AG08395 (cell line): ENCODE data around the gene MLC1.
"Not testable (repeated sequence)": the region's sequence is repeated elsewhere in the genome, so short reads cannot be mapped to it uniquely, and the experiment has no call there.

Source experiments
- DNase-seq: peaks from one replicate; pipeline ENCODE4 v3.0.0; 2012; ENCODE audit warnings: mixed read lengths, low spot score

Gene MLC1

DNA sequence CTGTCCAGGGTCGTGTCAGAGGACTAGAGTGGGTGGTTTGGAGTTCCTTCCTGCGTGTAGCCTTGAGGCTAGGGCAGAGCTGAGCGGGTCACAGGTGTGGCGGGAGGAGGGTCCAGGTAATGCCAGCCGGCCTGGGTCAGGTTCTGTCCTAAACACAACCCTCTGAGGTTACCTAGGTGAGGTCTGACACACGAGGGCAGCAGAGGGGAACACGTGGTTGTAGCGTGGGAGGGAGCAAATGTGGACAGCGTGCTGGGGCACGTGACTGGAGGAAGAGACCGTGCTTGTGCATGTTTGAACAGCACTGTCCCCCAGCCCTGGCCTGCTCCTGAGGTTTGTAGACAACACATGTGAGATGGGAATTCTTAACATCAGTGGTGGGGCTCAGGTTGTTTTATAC lies 17.7 kb upstream of the MLC1 start:
- DNase-seq, result no peak

DNA sequence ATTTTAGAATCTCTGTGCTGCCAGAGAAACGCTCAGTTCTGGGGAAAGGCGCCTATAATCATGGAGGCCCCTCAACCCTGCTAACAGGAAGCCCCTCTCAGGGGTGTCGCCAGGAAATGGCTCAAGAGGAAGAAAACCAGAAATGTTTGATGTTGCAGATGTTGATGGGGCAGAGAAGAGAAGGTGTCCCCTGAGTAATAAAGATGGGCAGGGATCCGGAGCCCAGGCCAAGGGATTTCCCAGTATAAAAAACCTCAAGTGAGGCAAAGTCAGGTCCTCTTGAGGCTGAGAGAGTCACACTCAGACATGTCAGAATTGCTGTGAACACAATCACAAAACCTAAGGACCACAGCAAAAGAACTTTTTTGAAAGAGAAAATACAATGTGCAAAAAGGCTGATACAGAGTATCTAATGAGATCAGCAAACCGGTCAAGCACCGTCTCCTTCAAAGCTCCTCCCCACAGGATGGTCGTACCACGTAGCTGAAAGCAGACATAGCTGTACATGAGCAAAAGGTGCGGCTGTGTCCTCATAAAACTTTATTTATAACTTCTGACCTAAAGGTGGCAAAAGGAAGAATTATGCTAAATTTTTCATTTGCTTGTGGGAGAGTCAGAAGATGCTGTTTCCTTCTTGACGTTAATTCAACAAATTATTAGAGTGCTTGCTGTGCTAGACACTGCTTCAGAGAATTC lies 16.8 kb upstream of the MLC1 start:
- DNase-seq, result no peak

DNA sequence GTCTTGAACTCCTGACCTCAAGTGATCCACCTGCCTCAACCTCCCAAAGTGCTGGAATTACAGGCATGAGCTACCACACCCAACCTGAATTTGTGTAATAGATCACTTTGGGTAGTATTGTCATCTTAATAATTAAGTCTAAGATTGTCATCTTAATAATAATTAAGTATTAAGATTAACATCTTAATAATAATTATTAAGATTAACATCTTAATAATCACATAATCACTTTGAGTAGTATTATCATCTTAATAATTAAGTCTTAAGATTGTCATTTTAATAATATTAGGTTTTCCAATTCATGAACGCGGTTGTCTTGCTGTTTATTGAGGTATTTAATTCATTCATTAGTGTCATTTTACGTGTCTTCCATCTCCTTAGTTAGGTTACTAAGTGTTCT lies 12.8 kb upstream of the MLC1 start:
- DNase-seq, result no peak

DNA sequence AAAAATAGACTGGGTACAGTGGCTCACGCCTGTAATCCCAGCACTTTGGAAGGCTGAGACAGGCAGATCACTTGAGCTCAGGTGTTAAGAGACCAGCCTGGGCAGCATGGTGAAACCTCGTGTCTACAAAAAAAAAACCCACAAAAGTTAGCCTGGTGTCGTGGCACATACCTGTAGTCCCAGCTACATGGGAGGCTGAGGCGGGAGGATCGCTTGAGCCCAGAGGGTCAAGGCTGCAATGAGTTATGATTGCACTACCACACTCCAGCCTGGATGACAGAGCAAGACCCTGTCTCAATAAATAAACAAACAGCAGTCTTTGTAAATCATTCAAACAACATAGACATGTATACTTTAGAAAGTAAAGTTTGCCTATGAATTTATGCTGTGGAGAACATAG lies 7.1 kb upstream of the MLC1 start:
- no peak for DNase-seq

DNA sequence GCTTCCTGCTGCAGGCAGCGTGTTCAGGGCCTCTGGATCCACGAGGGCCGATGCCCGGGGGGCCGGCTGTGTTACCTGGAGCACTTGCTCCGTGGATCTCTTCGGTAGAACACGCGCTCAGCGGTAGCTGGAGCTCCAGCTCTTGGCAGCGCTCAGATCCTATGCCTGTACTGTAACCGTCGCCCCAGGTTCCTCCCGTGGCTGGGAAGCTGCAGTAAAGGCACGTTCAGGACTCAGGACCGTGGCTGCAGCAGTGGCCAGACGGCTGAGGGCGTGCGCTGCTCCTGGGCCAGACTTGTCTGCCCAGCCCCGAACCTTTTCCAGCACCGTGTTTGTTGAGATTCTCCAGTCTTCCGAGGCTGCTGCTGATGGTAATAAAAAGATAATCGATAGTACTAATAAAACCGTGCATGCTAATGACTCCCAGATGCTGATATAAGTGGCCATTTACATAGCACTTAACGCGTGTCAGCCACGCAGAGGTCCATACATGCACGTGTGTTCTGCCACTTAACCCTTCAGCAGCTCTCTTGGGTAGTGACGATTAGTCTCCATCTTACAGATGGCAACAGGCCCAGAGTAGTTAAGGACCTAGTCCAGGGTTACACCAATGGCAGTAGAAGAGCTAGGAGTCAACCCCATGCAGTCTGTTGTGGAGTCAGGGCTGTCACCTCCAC lies 6.0 kb upstream of the MLC1 start:
- no peak for DNase-seq

DNA sequence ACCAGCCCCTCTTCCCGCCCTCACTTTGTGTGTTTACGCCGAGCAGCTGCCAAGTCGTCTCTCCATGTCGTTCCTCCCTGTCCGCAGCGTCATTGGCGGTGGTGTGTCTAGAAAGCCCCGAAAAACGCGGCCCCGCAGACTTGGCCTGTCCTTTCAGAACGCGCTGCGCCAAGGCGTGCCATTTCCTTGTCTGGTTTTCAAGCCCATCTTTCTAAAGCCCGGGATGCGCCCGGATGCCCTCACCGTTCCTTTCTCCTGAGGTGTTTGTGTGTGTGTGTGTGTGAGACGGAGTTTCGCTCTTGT lies 5.1 kb upstream of the MLC1 start:
- DNase-seq, result no peak

DNA sequence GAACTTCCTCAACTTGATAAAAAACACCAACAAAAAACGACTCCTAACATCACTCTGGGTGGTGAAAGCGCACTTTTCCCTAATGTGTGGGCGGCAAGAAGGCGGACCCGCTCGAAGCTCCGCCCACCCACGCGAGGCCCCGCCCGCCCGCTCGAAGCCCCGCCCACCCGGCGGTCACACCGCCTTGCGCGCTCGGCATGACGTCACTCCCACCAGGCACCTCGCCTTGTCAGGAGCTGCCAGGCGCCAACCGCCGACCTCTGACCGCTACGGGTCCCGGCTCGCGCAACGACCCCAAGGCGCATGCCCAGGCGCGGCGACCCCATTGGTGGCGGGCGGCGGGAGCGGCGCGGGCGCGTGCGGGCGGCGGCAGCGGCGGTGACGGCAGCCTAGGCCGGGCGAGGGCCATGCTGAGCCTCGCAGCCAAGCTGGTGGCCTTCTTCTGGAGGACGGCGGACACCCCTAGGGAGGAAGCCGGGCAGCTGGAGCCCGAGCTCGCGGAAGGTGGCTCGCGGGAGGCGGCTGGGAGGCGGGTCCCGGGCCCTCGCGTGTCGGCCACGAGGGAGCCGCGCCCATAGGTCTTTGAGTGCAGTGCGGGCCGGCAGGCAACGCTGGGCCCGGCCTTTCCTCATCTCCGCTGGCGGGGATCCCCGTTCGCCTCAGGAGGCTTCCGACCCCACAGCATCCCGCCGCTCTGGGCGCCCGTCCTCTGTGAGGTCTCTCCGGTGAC lies 4.6 kb upstream of the MLC1 start, which contains the start of gene MOV10L1:
MOV10L1 (plus strand) TSS at position 325 of the 730 bp plus-strand sequence; CDS start at position 408, 83 bp downstream.
- no peak for DNase-seq

DNA sequence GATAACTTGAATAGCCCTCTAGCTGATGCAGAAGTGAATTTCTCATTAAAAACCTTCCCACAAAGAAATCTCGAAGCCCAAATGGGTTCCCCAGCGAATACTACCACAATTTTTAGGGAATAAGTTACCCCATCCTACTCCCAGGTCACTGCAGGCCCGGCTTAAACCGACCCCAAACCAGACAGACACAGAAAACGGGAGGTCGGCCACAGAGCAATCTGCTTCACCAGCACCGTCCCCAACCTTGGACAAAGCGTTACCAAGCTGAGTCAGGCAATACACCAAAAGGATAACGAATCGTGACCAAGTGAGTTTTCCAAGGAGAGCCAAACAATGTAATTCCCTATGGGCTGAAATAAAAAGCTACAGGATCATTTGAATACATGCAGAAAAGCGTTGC lies 4.0 kb upstream of the MLC1 start:
- DNase-seq, result no peak

DNA sequence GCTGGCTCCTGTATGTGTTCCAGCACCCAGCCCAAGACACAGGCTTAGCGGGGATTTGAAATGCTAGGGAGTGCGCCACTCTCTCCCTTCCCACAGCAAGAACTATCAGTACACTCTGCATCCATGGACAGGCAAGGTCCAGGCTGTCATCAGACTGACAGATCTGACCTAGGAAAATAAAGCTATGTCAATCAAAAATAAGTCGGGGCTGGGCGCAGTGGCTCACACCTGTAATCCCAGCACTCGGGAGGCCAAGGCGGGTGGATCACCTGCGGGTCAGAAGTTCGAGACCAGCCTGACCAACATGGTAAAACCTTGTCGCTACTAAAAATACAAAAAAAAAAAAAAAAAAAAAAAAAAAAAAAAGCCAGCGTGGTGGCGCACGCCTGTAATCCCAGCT lies 2.9 kb upstream of the MLC1 start:
- DNase-seq, result no peak

DNA sequence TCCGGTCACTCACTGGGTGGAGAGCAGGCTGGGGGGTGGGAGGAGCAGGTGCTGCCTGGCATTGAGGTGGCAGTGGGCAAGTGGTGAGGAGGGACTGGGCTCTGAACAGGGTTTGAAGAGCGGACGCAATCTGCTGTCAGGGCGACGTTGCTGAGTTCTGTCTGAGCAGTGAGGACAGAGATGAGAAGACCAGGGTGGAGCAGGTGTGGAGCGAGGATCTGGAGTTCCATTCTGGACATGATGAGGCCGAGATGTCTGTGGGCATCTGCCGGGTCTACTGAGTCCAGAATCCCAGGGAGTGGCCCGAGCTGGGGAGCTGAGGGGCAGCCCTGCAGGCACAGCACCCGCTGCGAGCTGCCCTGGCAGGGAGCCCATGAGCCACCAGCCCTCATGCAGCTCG lies 2.4 kb upstream of the MLC1 start:
- no peak for DNase-seq

DNA sequence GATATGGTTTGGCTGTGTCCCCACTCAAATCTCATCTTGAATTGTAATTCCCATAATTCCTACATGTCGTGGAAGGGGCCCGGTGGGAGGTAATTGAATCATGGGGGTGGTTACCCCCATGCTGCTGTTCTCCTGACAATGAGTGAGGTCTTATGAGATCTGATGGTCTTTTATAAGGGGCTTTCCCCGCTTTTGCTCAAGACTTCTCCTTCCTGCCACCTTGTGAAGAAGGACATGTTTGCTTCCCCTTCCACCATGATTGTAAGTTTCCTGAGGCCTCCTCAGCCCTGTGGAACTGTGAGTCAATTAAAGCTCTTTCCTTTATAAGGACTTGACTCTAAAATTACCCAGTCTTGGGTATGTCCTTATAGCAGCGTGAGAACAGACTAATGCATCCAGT lies 1.7 kb upstream of the MLC1 start:
- DNase-seq, result not testable (repeated sequence)

DNA sequence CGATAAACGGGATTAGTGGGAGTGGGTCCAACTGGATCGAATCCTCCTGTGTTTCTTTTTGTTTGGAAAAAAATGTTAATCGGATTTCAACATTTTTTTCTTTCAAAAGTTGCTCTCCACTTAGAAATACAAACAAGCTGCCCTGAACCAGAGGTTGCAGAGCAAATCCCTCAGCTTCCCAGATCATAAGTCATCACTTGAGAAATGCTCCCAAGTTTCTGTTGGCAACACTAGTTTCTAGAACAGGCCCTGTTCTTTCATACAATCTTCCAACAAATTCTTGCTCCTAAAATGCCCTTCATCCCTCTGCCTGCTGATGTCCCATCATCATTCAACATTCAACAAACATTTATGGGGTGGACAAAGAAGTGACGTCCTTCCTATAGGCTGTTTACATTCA lies 1.3 kb upstream of the MLC1 start:
- peak; percentile 39 for DNase-seq

DNA sequence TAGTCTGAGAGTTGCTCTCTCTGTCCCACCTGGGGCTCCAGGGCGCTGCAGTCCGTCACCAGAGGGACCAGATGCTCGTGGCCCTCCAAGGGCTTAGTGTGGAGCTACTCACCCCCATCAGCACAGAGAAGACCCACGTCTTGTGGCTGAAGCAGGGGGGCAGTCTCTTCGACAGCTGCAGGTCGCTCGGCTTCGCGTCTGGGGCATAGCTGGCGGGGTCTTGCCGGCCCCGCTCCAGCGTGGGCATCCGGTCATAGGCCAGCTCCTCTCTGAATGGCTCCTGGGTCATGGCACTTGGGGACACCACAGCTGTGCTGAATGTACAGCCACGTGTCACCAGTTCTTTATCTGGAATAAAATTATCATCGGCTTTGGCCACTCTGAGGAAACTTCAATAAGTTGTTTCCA lies 608 bp downstream of the MLC1 start:
- no peak for DNase-seq

DNA sequence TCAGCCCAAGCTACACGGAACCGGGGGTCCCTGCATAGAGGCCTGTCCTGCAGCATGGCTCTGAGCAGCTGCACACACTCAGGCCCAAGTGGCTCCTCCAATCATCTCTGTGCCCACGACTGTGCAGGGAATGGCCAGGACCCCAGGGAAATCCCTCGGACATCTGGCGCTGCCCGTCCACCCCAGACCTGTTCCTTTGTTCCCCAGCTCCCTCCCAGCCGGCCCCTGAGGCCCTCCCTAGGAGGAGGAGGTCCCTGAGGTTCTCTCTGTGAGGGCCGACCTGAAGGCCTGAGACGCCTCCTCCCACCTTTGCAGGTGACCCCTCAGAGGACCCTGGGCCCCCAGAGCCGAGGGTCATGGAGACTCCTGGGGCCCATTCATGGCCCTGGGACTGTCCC lies 1.1 kb downstream of the MLC1 start:
- no peak for DNase-seq

DNA sequence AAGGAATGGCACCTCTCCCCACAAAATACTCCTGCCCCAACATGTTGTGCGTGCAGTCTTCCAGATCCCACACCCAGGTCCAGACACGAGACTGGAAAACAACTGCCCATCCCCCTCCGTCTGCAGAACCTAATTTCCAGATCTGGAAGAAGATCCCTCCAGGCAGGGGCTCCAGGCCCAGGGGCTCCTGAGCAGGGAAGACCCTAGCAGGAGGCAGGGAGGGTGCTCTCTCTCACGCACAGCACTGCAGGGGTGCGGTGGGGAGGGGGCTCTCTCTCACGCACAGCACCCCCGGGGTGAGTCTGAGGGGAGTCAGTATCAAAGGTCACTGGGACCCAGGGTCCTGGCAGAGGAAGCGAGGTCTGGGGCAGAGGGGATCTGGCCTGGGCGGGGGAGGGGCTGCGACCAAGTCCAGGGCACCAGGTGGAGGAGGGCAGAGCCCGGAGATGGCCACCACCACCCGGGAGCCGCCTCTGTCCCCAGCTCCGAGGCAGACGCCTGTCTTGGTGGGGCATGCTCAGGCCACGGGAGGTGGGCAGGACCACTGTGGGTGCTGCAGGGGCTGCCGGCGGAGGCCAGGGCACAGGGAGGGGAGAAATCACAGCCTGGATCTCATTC lies 1.7 kb downstream of the MLC1 start:
- no peak for DNase-seq

DNA sequence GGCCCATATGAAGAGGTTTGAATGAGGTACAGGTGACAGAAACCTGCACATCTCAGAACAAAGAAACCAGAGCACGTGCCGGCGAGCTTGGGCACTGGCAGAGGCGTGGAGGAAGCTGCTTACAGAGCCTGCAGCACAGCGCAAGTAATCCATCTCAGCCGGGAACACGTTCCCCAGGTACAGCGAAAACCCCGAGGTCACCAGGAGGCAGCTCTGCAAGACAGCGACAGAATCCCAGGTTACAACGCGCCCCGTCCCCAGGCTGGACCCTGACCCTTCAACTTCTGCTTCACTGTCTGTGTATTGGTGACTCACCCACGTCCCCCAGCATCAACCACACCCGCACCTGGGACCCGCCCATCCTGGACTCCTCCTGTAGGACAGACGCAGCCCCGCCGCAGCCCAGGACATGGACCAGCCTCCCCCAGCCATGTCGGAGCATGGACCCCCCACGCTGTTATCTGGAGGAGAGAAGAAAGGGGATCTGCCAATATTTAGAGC lies 2.2 kb downstream of the MLC1 start:
- DNase-seq, result no peak

DNA sequence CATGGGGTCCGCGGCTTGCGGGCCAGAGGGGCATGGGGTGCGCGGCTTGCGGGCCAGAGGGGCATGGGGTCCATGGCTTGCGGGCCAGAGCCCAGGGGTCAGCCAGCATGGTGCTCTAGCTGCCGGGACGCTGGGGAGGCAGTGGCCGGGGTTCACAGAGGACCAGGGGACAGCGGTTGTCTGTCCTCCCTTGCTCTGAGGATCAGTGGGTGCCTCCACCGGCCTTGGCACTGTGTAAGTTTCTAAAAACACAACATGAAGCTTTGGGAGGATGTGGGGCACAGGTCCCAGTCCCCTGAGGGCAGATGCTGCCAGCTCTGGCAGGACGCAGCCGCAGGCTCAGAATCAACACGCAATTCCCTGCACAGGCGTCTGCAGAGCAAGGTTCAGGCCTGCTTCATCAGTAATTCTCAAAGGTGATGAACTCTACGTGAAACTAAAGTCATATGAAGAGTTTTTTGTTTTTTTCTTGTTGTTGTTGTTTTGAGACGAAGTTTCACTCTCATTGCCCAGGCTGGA lies 3.0 kb downstream of the MLC1 start:
- no peak for DNase-seq

DNA sequence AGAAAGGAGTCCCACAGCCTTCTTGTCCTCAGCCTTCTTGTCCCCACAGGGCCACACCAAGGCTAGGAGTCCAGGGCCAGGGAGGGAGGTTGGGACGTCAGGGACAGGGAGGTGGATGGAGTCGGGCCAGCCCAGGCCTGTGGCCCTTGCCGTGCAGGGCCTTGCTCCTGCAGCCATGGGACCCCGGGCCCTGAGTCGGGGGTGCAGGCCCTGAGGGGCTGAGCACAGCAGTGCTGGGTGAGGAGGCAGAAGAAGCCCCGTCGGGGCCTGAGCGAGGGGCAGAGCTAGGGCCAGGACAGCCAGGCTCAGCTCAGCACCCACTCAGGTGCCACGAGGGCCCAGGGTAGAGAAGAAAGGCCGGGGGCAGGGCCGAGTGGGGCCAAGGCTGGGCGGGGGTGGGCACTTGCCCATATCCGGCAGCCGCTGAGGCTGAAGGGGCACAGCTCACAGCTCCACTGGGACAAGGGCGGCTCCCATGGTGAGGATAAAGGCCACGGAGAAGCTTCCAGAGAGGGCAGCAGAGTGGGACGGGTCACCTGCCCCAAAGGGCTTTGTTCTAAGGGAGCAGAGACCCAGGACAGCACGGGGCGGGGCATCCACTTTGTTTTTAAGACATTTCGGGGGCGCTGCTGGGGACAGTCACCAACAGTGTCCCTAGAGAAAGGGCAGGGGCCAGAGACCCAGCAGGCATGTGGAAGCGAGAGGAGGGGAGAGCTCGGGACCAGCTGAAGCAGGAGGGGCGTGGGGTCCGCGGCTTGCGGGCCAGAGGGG lies 3.6 kb downstream of the MLC1 start:
- no peak for DNase-seq

DNA sequence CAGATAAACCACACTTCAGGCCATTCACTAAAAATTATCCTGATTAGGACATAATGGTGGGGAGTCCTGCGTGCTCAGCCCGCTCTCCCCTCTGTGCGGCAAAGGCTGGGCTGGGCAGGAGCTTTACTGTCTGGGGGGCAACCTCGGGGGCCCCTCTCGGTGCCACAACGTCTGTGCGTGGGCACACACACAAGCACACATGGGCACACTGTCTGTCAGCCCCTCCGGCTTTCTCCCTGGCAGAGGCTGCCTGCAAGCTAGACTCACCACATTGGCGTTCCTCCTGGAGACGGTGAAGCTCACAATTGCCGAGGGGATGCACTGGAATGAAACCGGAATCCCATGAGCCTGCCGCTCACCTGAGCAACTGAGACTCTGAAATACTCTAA lies 5.2 kb downstream of the MLC1 start:
- no peak for DNase-seq

DNA sequence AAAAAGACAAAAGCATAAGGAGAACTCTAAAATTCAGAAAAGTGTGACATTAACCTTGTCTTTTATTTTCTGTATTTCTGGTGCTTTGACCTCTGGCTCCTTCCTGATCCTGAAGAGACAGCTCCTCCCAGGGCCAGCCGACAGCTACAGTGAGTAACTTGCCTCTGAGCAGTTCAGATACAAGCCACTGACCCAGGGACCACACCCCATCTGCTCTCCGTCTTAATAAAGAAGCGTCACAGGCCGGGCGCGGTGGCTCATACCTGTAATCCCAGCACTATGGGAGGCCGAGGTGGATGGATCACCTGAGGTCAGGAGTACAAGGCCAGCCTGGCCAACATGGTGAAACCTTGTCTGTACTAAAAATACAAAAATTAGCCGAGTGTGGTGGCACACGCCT lies 6.5 kb downstream of the MLC1 start:
- DNase-seq, result no peak

DNA sequence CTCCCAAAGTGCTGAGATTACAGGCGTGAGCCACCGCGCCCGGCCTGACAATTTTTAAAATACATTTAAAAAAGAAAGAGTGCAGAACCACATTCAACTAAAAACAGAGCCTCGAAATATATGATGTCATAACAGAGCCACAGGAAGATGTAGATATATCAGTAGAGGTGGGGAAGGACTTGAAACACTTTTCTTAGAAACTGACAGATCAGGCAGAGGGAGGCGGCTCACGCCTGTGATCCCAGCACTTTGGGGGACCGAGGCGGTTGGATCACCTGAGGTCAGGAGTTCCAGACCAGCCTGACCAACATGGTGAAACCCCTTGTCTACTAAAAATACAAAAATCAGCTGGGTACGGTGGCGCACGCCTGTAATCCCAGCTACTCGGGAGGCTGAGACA lies 7.0 kb downstream of the MLC1 start:
- DNase-seq, result no peak
